Lung (tissue), 12 donors: ENCODE results near the gene SERTAD1. TPM values are rescaled to one million over a fixed set of nuclear protein-coding genes. Genes with fewer than 3 reads are reported as not detected.

Source experiments
- ATAC-seq: fragments of 200-7000 bp; cut with Tn5 transposase; one replicate; pipeline ENCODE4 v1.9.1; 2020; ENCODE audit warnings: moderate number of reproducible peaks; ENCODE audit not compliant: insufficient read depth, low FRiP score
- DNase-seq, 3 donors: peaks; one replicate each; pipeline ENCODE4 v3.0.0-alpha.2; 2013 to 2017
- H3K27ac ChIP-seq, 2 donors: one replicate each; pipeline ENCODE4 v1.5.1; 2013; ENCODE audit warnings: mild to moderate bottlenecking in 2 of 2, moderate library complexity in 2 of 2, control low read depth in 1 of 2, inconsistent platforms in 1 of 2, low read depth in 1 of 2, low read length in 1 of 2
- H3K27me3 ChIP-seq, 3 donors: one replicate each; pipeline ENCODE4 v1.5.1; 2013; ENCODE audit warnings: low read length in 2 of 3; ENCODE audit not compliant: control insufficient read depth in 3 of 3, insufficient read depth in 3 of 3
- H3K36me3 ChIP-seq, 4 donors: one replicate each; pipeline ENCODE4 v1.5.1; 2013; ENCODE audit warnings: low read length in 4 of 4, mild to moderate bottlenecking in 1 of 4, moderate library complexity in 1 of 4; ENCODE audit not compliant: control insufficient read depth in 4 of 4, insufficient read depth in 4 of 4
- H3K4me1 ChIP-seq, 5 donors: one replicate each; pipeline ENCODE4 v1.5.1; 2013; ENCODE audit warnings: low read length in 5 of 5, mild to moderate bottlenecking in 2 of 5, moderate library complexity in 1 of 5; ENCODE audit not compliant: control insufficient read depth in 5 of 5, insufficient read depth in 5 of 5
- H3K4me3 ChIP-seq: one replicate; pipeline ENCODE4 v1.5.1; 2013; ENCODE audit warnings: mild to moderate bottlenecking, control low read depth, moderate library complexity
- H3K9ac ChIP-seq, 2 donors: one replicate each; pipeline ENCODE4 v1.5.1; 2013; ENCODE audit warnings: low read length in 2 of 2, control low read depth in 1 of 2; ENCODE audit not compliant: insufficient read depth in 1 of 2
- H3K9me3 ChIP-seq, 4 donors: one replicate each; pipeline ENCODE4 v1.5.1; 2013; ENCODE audit warnings: low read length in 3 of 4, mild to moderate bottlenecking in 1 of 4, moderate library complexity in 1 of 4; ENCODE audit not compliant: control insufficient read depth in 4 of 4, insufficient read depth in 3 of 4
- WGBS, 2 donors: extraction: QIAGEN DNeasy Blood & Tissue Kit; methylation state at CpG; one replicate each; pipeline ENCODE4 v1.1.7; 2013; 5-methylcytosine and 5-hydroxymethylcytosine counted together
- polyA plus RNA-seq, 2 donors: library from polyadenylated mRNA; stranded (reverse); fragments of 200-250 nt; gene quantifications; one replicate each; pipeline ENCODE4 v1.2.1, GENCODE V29; 2013
- total RNA-seq, 2 donors: library from RNA; depleted of rRNA in 1 of 2; stranded (reverse); fragments of >200 nt in 1 of 2; gene quantifications; one replicate each; pipeline ENCODE4 v1.2.1, GENCODE V29; 2014 to 2021
- TF ChIP-seq, protein P1 (sequence below): IDR thresholded peaks from 2 replicates; pipeline ENCODE4 v1.5.1; 2012; ENCODE audit warnings: mild to moderate bottlenecking; ENCODE audit errors: control extremely low read depth, extremely low read depth
- donor health status: control.
- donor health status: control.
- donor health status: Bipolar disorder and iron deficiency.
- donor health status: healthy.
- donor health status: DM: yes; HTN: yes; CAD: no.

SERTAD1 gene
- total and polyA plus RNA-seq, 4 donors, result 10.8 to 37.9 (median 24.2) TPM

DNA sequence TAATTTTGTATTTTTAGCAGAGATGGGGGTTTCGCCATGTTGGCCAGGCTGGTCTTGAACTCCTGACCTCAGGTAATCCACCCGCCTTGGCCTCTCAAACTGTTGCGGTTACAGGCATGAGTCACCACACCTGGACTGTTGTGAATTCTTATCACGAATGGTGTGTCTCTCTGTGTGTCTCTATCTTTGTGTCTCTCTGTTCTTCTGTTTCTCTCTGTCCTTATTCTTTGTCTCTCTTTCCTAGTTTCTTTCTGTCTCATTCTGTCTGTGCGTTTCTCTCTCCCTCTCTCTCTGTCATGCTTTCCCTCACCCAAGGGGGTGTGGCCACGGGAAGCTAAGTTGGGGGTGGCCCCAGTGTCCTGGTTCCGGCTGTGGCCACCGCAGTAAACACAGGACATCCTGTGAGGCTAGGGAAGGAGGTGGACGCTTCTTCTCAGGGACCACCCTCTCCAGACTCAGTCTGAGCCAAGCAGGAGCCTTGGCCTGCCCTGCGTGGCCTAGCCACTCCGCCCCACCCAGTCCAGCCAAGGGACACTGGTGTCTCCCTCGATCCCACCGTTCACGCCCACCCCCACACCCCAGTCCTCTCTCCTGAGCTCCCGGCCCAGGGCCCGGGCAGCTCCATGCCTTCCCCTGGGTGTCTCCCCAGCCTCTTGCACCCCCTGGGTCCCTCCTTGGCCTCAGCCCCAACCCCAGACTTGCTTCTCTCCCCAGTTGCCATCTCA is 8.7 kb downstream of the SERTAD1 start:
- Histone ChIP-seq H3K9ac (peak overlapping the region; percentile 25 to 72), H3K27ac (peak overlapping the region; percentile 74 to 87), H3K4me3 (no peak overlapping the region), H3K4me1 (peaks cover 3 to 33% (median 9%) of the 10 kb centered on the region in 5 donors), H3K36me3 (no peaks in the 10 kb centered on the region), H3K9me3 (no peaks in the 10 kb centered on the region), H3K27me3 (no peaks in the 10 kb centered on the region)
- no peak for ATAC-seq
- peak; percentile 78 to 88 (median 83) for DNase-seq
- WGBS, 2 donors, result 12 to 37% methylated on average over 16 of the region's 16 CpGs
- TF ChIP-seq, protein P1, sequence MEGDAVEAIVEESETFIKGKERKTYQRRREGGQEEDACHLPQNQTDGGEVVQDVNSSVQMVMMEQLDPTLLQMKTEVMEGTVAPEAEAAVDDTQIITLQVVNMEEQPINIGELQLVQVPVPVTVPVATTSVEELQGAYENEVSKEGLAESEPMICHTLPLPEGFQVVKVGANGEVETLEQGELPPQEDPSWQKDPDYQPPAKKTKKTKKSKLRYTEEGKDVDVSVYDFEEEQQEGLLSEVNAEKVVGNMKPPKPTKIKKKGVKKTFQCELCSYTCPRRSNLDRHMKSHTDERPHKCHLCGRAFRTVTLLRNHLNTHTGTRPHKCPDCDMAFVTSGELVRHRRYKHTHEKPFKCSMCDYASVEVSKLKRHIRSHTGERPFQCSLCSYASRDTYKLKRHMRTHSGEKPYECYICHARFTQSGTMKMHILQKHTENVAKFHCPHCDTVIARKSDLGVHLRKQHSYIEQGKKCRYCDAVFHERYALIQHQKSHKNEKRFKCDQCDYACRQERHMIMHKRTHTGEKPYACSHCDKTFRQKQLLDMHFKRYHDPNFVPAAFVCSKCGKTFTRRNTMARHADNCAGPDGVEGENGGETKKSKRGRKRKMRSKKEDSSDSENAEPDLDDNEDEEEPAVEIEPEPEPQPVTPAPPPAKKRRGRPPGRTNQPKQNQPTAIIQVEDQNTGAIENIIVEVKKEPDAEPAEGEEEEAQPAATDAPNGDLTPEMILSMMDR, result no peak

DNA sequence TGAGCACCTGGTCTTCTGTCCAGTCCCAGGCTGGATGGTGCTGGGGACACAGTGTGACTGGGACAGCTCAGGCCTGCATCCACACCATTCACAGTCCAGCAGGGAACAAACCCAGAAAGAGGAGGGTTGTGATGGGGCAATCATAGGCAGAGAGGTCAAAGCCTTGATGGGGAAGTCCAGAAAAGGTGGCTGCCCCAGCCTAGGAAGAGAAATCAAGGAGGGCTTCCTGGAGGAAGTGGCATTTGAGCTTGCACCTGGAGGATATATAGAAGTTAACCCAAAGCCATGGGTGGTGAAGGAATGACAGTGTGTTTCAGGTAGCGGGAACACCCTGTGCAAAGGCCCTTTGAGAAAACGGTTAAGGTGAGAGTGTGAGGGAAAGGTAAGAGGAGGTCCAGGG is 10.0 kb downstream of the SERTAD1 start:
- WGBS, 2 donors, result 93 to 95% methylated on average over 2 of the region's 2 CpGs

DNA sequence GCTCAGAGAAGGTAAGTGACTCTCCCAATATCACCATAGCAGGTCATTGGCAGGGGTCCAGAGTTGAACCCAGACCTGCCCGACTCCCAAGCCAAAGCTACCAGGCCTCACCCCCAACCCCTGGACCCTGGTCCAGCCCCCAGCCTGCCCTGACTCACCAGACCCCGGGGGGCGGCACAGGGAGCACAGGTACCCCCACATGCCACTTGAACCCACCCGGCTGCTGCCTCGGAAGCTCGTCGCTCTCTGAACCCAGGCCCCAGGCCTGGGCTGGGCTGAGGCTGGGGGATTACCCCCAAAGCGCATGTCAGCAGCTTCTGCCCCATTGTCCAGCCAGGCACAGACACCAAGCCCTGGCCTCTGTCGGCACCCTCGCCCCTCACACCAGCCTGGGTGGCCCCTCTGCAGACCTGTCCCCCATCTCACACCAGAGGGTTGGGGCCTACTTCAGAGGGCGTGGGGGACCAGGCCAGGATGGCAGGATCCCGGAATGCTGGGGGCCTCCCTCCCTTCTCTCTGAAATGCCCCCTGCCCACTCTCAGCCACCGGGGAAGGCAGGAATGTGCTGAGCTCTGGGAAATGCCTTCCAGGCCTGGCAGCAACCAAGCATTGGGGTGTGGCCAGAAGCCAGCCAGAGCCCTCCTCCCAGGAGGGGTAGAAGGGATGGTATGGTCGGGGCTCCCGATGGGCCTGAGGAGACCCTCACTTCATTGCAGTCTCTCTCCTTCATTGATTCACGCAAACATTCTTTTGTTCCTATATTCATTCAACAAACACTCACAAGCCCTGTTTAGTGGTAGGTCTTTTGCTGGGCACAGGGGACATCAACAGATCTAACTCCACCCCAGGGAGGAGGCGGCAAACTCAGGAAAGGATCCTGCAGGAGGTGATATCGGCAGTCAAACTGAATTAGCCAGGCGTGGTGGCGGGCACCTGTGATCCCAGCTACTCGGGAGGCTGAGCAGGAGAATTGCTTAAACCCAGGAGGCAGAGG is 11.0 kb downstream of the SERTAD1 start:
- 75 to 85% methylated on average over 20 to 21 of the region's 21 CpGs for WGBS, 2 donors
- no peaks in the 10 kb centered on the region for H3K36me3 ChIP-seq
- no peak overlapping the region for H3K9ac ChIP-seq
- DNase-seq (no peak), ATAC-seq (no peak)
- peaks cover 5 to 23% (median 9%) of the 10 kb centered on the region in 5 donors for H3K4me1 ChIP-seq
- H3K9me3 ChIP-seq, result no peaks in the 10 kb centered on the region
- no peaks in the 10 kb centered on the region for H3K27me3 ChIP-seq
- H3K4me3 ChIP-seq, result no peak overlapping the region
- peak overlapping the region in 1 of 2 donors; percentile 44 for H3K27ac ChIP-seq
- TF ChIP-seq, protein P1, result no peak

More for the DNA sequence above, 10.0 kb downstream of the SERTAD1 start:
- ATAC-seq (no peak), DNase-seq (no peak)
- Histone ChIP-seq H3K27ac (peak overlapping the region in 1 of 2 donors; percentile 62), H3K4me1 (peaks cover 5 to 23% (median 9%) of the 10 kb centered on the region in 5 donors), H3K27me3 (no peaks in the 10 kb centered on the region), H3K4me3 (no peak overlapping the region), H3K36me3 (no peaks in the 10 kb centered on the region), H3K9me3 (no peaks in the 10 kb centered on the region), H3K9ac (no peak overlapping the region)
- TF ChIP-seq, protein P1, result no peak
